Dermis blood vessel endothelial cell (primary cell): ENCODE results near the gene NXN. TPM values are rescaled to one million over a fixed set of nuclear protein-coding genes. Genes with fewer than 3 reads are reported as not detected.
"Not testable (repeated sequence)": the region's sequence is repeated elsewhere in the genome, so short reads cannot be mapped to it uniquely, and the experiment has no call there.

ENCODE experiments used
- DNase-seq: peaks from one replicate; pipeline ENCODE4 v3.0.0; 2010
- total RNA-seq: library from RNA; depleted of rRNA; stranded (reverse); fragments of >200 nt; gene quantifications from 2 replicates; pipeline ENCODE4 v1.2.3, GENCODE V29; 2014

Gene NXN
- total RNA-seq, 1 donor from 2014 or later = 123 TPM

GRCh38 chr17:881778-882177 is 97.8 kb downstream of the NXN start:
- no peak for DNase-seq

- peak; percentile 91 for DNase-seq
Observed at GRCh38 chr17:880443-881269, 98.9 kb downstream of the NXN start.

DNA sequence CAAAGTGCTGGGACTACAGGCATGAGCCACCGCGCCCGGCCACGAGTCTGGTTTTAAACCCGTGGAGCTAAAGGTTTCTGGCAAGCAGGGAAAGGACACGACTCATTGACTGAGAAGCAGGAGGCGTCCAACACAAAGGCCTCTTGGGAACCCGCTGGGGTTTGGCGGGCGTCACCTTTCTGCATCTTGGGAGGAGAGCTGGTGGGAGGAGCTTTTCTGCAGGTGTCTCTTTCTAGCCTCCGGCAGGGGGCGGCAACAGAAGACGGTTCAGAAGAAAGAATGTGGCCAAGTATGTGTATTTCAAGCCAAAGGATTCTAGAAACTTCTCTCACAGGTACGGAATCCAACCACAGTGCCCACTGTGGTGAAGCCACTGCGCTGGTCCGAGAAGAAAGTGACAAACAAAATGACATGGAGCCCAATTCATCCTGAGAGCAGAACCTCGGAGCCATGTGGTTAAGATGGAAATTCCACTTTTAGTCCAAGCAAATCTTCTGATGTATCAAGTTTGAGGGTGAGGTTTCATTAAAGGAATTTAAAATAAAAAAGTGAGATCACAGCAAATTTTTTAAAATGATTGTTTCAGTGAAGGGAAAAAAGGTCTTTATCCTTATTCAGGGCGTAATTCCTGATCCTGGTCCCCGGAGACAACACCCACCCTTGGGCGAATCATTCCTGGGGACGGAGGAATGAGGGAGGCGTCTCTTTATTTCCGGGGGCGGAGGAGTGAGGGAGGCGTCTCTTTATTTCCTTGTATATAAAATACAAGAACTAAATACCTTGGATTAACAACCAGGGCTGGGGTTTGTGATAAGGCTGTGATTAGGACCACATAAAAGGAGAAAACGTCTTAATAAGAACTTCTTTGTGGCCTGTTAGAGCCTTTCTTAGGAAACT is 99.8 kb downstream of the NXN start:
- peak; percentile 92 for DNase-seq

DNA sequence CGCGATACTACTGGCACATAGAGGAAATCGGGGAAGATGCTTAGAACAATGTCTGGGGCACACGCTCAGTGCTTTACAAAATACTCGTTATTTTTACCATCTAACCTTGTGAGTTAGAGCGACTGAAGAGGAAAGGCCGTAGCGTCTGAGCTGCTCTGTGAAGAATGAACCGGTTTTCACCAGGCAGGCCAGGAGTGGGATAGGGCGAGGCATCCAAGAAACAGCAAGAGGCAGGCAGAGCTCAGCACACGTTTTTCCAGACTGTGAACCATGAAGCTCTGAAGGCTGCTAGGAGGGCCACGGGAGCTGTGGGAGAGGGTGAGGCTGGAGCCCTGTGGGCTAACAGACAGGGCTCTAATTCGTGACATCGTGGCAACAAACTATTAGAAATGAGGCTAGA is 101.9 kb downstream of the NXN start:
- DNase-seq = peak; percentile 46

DNA sequence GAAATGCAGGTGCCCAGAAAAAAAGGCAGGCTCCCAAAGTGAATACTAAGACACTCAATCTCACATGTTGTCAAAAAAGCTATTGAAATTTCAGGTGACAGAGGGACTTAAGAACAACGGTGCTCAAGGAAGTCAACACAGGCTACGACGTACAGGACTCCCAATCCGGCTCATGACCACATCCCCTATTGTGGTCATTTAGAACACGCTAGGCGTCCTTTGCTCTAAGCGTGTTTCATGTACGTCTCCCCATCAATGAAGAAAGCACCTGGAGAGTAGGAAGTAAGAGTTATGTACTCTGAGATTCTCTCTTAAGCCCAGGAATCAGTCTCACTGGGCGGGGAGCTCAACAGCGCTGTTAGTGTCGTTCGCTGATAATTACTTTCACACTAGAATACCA is 103.3 kb downstream of the NXN start:
- no peak for DNase-seq

- DNase-seq = not testable (repeated sequence)
Observed at GRCh38 chr17:874590-874989, 105.0 kb downstream of the NXN start.

- DNase-seq = no peak
Observed at GRCh38 chr17:872855-873254, 106.7 kb downstream of the NXN start.

DNA sequence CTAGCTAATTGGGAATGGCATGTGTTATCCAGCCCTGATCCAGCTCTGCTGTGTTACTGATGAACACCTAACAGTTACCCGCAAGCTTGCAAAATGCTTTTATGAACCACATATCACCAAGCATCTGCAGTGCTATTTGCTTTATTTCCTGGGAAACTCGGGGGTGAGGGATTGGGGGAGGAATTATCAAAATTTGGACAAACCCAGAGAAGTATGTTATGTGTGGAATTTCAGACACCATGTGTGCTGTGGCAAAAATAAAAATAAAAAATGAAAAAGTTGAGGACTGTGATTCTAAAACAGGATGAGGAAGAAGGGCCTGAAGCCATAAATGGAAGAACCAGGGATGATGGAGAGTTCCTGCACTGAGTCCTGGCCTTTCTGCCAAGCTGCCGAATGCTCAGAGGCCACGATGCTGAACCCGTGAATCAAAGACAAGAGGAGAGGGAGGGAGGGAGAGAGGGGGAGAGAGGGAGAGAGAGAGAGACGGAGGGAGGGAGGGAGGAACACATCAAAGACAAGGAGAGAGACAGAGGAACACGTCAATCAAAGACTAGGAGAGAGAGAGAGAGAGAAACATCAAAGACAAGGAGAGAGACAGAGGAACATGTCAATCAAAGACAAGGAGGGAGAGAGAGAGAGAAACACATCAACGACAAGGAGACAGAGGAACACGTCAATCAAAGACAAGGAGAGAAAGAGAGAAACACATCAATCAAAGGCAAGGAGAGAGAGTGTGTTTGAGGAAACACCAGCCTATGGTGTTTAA is 107.6 kb downstream of the NXN start:
- DNase-seq = no peak

DNA sequence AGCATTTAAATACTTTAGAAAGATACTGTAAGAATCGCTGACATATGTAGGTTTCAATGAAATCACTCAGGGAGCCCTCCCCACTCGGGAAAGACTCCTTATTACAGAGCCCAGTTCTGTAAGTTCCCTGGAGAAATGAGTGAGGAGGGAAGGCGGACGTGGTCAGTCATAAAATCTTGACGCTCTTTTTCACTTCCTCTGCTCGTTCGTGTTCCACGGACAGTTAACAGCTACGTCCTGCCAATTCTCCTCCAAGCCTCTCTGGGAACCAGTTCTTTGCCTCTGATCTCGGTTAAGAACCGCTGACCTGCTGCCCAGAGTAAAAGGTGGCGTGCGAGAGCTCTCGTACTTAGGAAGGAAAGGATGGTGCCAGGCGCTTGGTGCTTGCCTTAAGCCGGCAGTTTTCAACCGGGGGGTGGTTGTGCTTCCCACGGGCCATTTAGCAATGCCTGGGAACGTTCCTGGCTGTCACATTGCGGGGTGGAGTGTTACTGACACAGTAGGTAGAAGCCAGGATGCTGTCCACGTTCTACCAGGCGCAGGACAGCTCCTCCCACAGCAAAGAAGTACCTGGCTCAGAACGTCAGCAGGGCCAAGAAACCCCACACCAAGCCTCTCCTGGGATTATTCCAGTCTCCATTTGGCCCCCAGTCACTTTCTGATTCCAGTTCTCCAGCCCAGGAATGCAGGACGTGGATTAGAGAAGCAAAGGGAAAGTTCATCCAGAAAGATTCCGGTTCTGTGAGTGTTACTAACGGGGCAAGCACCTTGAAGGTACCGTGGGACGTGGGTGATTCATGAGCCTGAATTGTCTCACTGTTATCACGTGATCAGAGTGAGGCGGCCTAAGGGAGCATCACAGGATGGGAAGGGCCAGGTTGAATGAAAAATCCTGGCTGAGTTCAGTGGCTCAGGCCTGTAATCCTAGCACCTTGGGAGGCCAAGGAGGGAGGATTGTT is 109.7 kb downstream of the NXN start:
- peak; percentile 45 for DNase-seq

- DNase-seq = peak; percentile 20
Observed at GRCh38 chr17:869086-869485, 110.5 kb downstream of the NXN start.

GRCh38 chr17:867896-868489 is 111.6 kb downstream of the NXN start:
- DNase-seq = no peak

DNA sequence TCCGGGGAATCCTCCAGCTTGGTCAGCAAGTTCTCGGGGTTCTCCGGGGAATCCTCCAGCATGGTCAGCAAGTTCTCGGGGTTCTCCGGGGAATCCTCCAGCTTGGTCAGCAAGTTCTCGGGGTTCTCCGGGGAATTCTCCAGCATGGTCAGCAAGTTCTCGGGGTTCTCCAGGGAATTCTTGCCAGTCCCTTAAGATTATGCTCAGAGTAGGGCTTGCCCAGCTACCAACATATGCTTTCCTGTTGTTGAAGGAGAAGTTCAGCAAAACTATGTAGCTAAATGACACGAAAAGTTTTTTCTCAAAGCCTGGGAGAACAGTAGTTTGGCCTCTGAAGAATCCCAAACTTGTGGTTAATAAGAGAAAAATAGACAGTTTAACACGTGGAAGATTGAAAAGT is 112.3 kb downstream of the NXN start:
- DNase-seq = not testable (repeated sequence)

- DNase-seq = no peak
Observed at GRCh38 chr17:866568-867103, 112.9 kb downstream of the NXN start.

DNA sequence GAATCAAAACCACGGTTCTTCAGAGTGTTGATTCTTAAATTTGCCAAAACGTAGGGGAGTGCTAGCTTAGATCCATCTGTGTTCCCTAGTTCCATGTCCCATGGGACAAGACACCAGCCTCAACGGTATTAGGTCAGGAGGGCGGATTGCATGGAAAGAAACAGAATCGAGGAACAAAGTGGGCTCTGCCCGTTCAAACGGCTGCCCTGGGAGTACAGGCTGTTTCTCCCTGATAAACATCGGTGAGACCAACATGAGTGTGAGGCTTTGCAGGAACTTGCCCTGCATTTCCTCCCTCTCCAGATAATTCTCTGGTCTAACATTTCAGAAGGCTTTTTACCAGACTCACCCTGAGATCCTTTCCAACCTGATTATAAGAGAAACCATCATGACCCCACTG is 115.3 kb downstream of the NXN start:
- DNase-seq = peak; percentile 32

- DNase-seq = peak; percentile 45
Observed at GRCh38 chr17:863880-864279, 115.7 kb downstream of the NXN start.

DNA sequence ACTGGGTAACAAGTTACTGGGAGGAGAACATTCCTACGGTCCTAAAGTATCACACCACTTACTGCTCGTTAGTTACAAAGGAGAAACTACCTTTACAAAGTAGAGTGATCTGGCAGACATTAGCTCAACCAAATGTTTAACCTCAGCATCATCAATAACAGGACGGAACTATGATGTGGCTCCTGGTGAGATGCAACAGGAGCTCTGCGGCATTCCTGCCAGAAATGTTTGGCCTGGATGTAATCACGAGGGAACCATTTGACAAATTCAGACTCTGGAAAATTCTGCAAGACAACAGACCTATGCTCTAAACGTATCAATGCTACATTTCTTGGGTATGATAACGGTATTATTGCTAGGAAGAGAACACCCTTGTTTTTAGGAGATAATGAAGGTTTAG is 117.0 kb downstream of the NXN start:
- no peak for DNase-seq

DNA sequence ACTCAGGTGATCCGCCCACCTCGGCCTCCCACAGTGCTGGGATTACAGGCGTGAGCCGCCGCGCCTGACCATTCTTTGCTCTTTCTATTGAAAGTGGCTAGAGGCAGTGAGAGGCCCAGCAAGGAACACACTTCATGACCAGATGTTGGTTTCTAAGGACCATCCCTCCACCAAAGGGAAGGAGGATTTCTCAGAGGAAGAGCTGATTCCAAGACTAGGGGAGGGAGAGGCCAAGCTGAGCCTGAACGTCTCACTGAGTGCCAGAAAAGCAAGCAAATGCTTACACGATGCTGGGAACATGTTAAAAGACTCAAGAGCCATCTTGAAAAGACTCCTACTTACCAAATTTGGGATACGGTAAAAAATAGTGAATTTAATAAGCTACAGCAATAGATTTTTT is 118.2 kb downstream of the NXN start:
- no peak for DNase-seq

DNA sequence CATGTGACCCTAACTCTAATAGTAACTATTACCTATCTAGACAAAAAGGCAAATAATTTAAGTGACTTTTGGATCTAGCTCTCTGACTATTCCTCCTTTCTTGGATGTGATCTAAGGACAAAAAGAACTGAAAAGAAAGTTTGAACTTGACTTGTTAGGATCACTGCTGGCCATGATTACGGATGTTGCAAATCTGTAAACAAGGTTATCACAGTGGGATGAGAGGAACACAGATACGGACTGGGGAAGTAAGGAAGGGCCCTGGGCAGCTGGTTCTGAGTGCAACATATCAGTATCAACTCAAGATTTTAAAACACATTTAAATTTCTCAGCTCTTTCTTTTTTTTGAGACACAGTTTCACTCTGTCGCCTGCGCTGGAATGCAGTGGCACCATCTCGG is 118.8 kb downstream of the NXN start:
- DNase-seq = no peak

DNA sequence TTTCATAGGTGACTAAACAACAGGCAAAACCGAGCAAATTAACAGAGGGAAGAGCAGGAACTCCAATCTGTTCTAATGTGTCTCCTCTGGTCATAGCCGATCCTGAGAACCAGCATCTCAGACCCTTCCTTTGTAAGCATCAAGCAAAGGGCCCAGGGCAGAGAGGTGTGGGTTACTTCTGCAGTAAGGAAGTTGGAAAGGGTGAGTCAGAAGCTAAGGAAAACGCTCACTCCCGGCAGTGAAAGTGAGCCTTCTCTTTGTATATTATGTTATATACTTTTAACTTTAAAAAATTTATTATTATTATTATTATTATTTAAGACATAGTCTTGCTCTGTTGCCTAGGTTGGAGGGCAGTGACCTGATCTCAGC is 119.8 kb downstream of the NXN start:
- peak; percentile 82 for DNase-seq

GRCh38 chr17:859061-859823 is 120.3 kb downstream of the NXN start:
- peak; percentile 53 for DNase-seq
